ENCODE data around the gene PDGFB.

Gene PDGFB

GRCh38 chr22:39256186-39256552 lies 11.4 kb upstream of the PDGFB start:
- no peak for DNase-seq
- peaks cover 0 to 18% of the 10 kb centered on the region in 2 donors for H3K27me3 ChIP-seq
- H3K9me3 ChIP-seq = peaks cover 0 to 7% (median 2%) of the 10 kb centered on the region in 3 donors
- H3K4me3 ChIP-seq = no peak overlapping the region
- H3K4me1 ChIP-seq = peaks cover 0 to 38% (median 30%) of the 10 kb centered on the region in 4 donors
- no peaks in the 10 kb centered on the region for H3K36me3 ChIP-seq
- H3K27ac ChIP-seq = no peak overlapping the region
- intact Hi-C loops (cut with DNase I; ENCODE audit: low total_unique reads) = no loop called here
- no peak for TF ChIP-seq CTCF (IDR thresholded peaks at IDR 0.05)

- peaks cover 0 to 23% of the 10 kb centered on the region in 2 donors for H3K27me3 ChIP-seq
- H3K9me3 ChIP-seq = peaks cover 0 to 2% (median 0%) of the 10 kb centered on the region in 3 donors
- H3K4me1 ChIP-seq = peaks cover 0 to 38% (median 30%) of the 10 kb centered on the region in 4 donors
- no peaks in the 10 kb centered on the region for H3K36me3 ChIP-seq
- no peak overlapping the region for H3K4me3 ChIP-seq
- peak overlapping the region; percentile 33 to 46 for H3K27ac ChIP-seq
- no peak for DNase-seq
- intact Hi-C loops (cut with DNase I; ENCODE audit: low total_unique reads) = no loop called here
- no peak for TF ChIP-seq CTCF (IDR thresholded peaks at IDR 0.05)
These were observed 10.8 kb upstream of the PDGFB start for GRCh38 chr22:39255449-39256185.

GRCh38 chr22:39254789-39255298 lies 10.1 kb upstream of the PDGFB start:
- intact Hi-C loops (cut with DNase I; ENCODE audit: low total_unique reads) = no loop called here

GRCh38 chr22:39254122-39254521 lies 9.3 kb upstream of the PDGFB start:
- Histone ChIP-seq H3K4me1 (peaks cover 0 to 38% (median 30%) of the 10 kb centered on the region in 4 donors), H3K36me3 (no peaks in the 10 kb centered on the region), H3K27ac (peak overlapping the region; percentile 40 to 46), H3K4me3 (no peak overlapping the region), H3K27me3 (peaks cover 0 to 37% of the 10 kb centered on the region in 2 donors), H3K9me3 (no peaks in the 10 kb centered on the region)
- DNase-seq = no peak
- intact Hi-C loops (cut with DNase I; ENCODE audit: low total_unique reads) = no loop called here
- no peak for TF ChIP-seq CTCF (IDR thresholded peaks at IDR 0.05)

More at GRCh38 chr22:39254789-39255298, 10.1 kb upstream of the PDGFB start:
- H3K4me3 ChIP-seq = no peak overlapping the region
- peaks cover 0 to 38% (median 30%) of the 10 kb centered on the region in 4 donors for H3K4me1 ChIP-seq
- H3K27ac ChIP-seq = peak overlapping the region; percentile 33 to 46
- H3K36me3 ChIP-seq = no peaks in the 10 kb centered on the region
- no peak for DNase-seq
- no peak for TF ChIP-seq CTCF (IDR thresholded peaks at IDR 0.05)
- peaks cover 0 to 31% of the 10 kb centered on the region in 2 donors for H3K27me3 ChIP-seq
- no peaks in the 10 kb centered on the region for H3K9me3 ChIP-seq

GRCh38 chr22:39253435-39254070 lies 8.8 kb upstream of the PDGFB start:
- H3K36me3 ChIP-seq = no peaks in the 10 kb centered on the region
- intact Hi-C loops (cut with DNase I; ENCODE audit: low total_unique reads) = no loop called here
- peaks cover 0 to 38% (median 30%) of the 10 kb centered on the region in 4 donors for H3K4me1 ChIP-seq
- H3K27ac ChIP-seq = peak overlapping the region; percentile 40 to 46
- peak; percentile 58 to 80 for DNase-seq
- TF ChIP-seq CTCF (IDR thresholded peaks at IDR 0.05) = no peak
- H3K4me3 ChIP-seq = peak overlapping the region in 1 of 2 donors; percentile 1
- peaks cover 0 to 42% of the 10 kb centered on the region in 2 donors for H3K27me3 ChIP-seq
- no peaks in the 10 kb centered on the region for H3K9me3 ChIP-seq

Measured in tibial artery (tissue), 4 donors.